ENCODE measurements around the gene DYDC2. TPM values are rescaled to one million over a fixed set of nuclear protein-coding genes. Genes with fewer than 3 reads are reported as not detected.

Gene DYDC2
- total RNA-seq, 2 donors from 2014 or later: not detected

GRCh38 chr10:80371467-80371866 lies 14.9 kb downstream of the DYDC2 start:
- peaks cover 5 to 19% of the 10 kb centered on the region in 2 donors for H3K9me3 ChIP-seq
- H3K36me3 ChIP-seq: no peaks in the 10 kb centered on the region
- H3K4me1 ChIP-seq: no peaks in the 10 kb centered on the region
- DNase-seq (ENCODE audit: low spot score): no peak
- no peak overlapping the region for H3K4me3 ChIP-seq
- H3K27me3 ChIP-seq: no peaks in the 10 kb centered on the region
- H3K27ac ChIP-seq: no peak overlapping the region
- no peak for TF ChIP-seq CTCF (IDR thresholded peaks at IDR 0.05)

GRCh38 chr10:80372675-80373074 lies 16.1 kb downstream of the DYDC2 start:
- no peak for TF ChIP-seq CTCF (IDR thresholded peaks at IDR 0.05)
- H3K27ac ChIP-seq: no peak overlapping the region
- H3K36me3 ChIP-seq: no peaks in the 10 kb centered on the region
- H3K9me3 ChIP-seq: peaks cover 0 to 7% of the 10 kb centered on the region in 2 donors
- no peak for DNase-seq (ENCODE audit: low spot score)
- H3K4me1 ChIP-seq: no peaks in the 10 kb centered on the region
- H3K27me3 ChIP-seq: no peaks in the 10 kb centered on the region
- H3K4me3 ChIP-seq: no peak overlapping the region

- Histone ChIP-seq H3K36me3 (no peaks in the 10 kb centered on the region), H3K4me1 (no peaks in the 10 kb centered on the region), H3K4me3 (no peak overlapping the region), H3K27ac (no peak overlapping the region), H3K9me3 (no peaks in the 10 kb centered on the region), H3K27me3 (no peaks in the 10 kb centered on the region)
- no peak for DNase-seq (ENCODE audit: low spot score)
- no peak for TF ChIP-seq CTCF (IDR thresholded peaks at IDR 0.05)
These were observed 16.9 kb downstream of the DYDC2 start for GRCh38 chr10:80373502-80373901.

- no peak for DNase-seq (ENCODE audit: low spot score)
- no peak for TF ChIP-seq CTCF (IDR thresholded peaks at IDR 0.05)
- Histone ChIP-seq H3K36me3 (no peaks in the 10 kb centered on the region), H3K27me3 (no peaks in the 10 kb centered on the region), H3K4me3 (no peak overlapping the region), H3K9me3 (no peaks in the 10 kb centered on the region), H3K4me1 (peaks cover 0 to 6% of the 10 kb centered on the region in 2 donors), H3K27ac (no peak overlapping the region)
These were observed 23.1 kb downstream of the DYDC2 start for GRCh38 chr10:80379701-80380100.

- Histone ChIP-seq H3K27ac (no peak overlapping the region), H3K36me3 (no peaks in the 10 kb centered on the region), H3K27me3 (no peaks in the 10 kb centered on the region), H3K9me3 (no peaks in the 10 kb centered on the region), H3K4me1 (peaks cover 0 to 6% of the 10 kb centered on the region in 2 donors), H3K4me3 (no peak overlapping the region)
- no peak for DNase-seq (ENCODE audit: low spot score)
- TF ChIP-seq CTCF (IDR thresholded peaks at IDR 0.05): no peak
These were observed 23.6 kb downstream of the DYDC2 start for GRCh38 chr10:80380185-80380584.

- DNase-seq (ENCODE audit: low spot score): no peak
- TF ChIP-seq CTCF (IDR thresholded peaks at IDR 0.05): peak; percentile 38 to 80
- Histone ChIP-seq H3K9me3 (no peaks in the 10 kb centered on the region), H3K36me3 (no peaks in the 10 kb centered on the region), H3K27ac (no peak overlapping the region), H3K4me3 (no peak overlapping the region), H3K27me3 (no peaks in the 10 kb centered on the region), H3K4me1 (peaks cover 0 to 6% of the 10 kb centered on the region in 2 donors)
These were observed 26.4 kb downstream of the DYDC2 start for GRCh38 chr10:80382989-80383388.

Measured in right atrium auricular region (tissue), 2 donors.